AG04450 (cell line): ENCODE results near the gene LAMP1. TPM values are rescaled to one million over a fixed set of nuclear protein-coding genes. Genes with fewer than 3 reads are reported as not detected.

Source experiments
- CTCF ChIA-PET: fragments of 300-600, 350-600 bp; formaldehyde crosslinking; extraction: SDS; loops from one replicate; lab custom pipeline; 2022; ENCODE audit warnings: antibody characterized with exemption, inconsistent platforms; lab: Charles Lee
- POLR2A ChIA-PET: fragments of 350-600 bp; formaldehyde crosslinking; extraction: SDS; loops from one replicate; lab custom pipeline; 2021; ENCODE audit warnings: antibody characterized with exemption, inconsistent platforms; lab: Yijun Ruan, JAX
- DNase-seq: peaks from one replicate; pipeline ENCODE4 v3.0.0-alpha.2; 2011; ENCODE audit warnings: low read depth, low spot score
- H3K27ac ChIP-seq: one replicate; pipeline ENCODE4 v1.5.1; 2012; ENCODE audit warnings: low read depth, low read length, control low read depth
- H3K27me3 ChIP-seq: one replicate; pipeline ENCODE4 v1.6.0; 2012; ENCODE audit warnings: low read length; ENCODE audit not compliant: control insufficient read depth, insufficient read depth
- H3K4me3 ChIP-seq: 2 replicates; pipeline ENCODE4 v1.5.1; 2011; ENCODE audit warnings: mild to moderate bottlenecking, low read depth, low read length, control low read depth
- H3K9me3 ChIP-seq: 2 replicates; pipeline ENCODE4 v1.5.1; 2012; ENCODE audit warnings: low read length; ENCODE audit not compliant: control insufficient read depth, insufficient read depth
- CTCF ChIP-seq: IDR thresholded peaks from 2 replicates; pipeline ENCODE4 v1.5.1; 2011; ENCODE audit warnings: low read depth, low read length, control low read depth, inconsistent platforms
- polyA plus RNA-seq: library from polyadenylated mRNA; depleted of rRNA; stranded (reverse); fragments of >200 nt; gene quantifications from 2 replicates; pipeline ENCODE4 v1.2.3, GENCODE V29; 2011

The LAMP1 gene
- polyA plus RNA-seq, 1 experiment = 247 TPM

- DNase-seq = no peak
- H3K27me3 ChIP-seq = peaks cover 12% of the 10 kb centered on the region
- H3K9me3 ChIP-seq = peaks cover 6% of the 10 kb centered on the region
- no peak overlapping the region for H3K4me3 ChIP-seq
- CTCF ChIA-PET = no interaction called here
- no peak for TF ChIP-seq CTCF
- POLR2A ChIA-PET = no interaction called here
- no peak overlapping the region for H3K27ac ChIP-seq
These were observed 13.1 kb upstream of the LAMP1 start for GRCh38 chr13:113283904-113284303.

GRCh38 chr13:113288880-113289279 lies 8.2 kb upstream of the LAMP1 start:
- POLR2A ChIA-PET = interaction anchor here (1.5 kb wide), 1 partner anchor 8 kb away, joined by 4 read pairs; the partner anchor contains the start of gene LAMP1
- CTCF ChIA-PET = no interaction called here

GRCh38 chr13:113291129-113291528 lies 5.9 kb upstream of the LAMP1 start:
- Histone ChIP-seq H3K27me3 (peaks cover 16% of the 10 kb centered on the region), H3K27ac (no peak overlapping the region), H3K9me3 (peaks cover 6% of the 10 kb centered on the region), H3K4me3 (no peak overlapping the region)
- DNase-seq = no peak
- ChIA-PET POLR2A (no interaction called here), CTCF (interaction anchor here (1.2 kb wide), 1 partner anchor 15 kb away, joined by 3 read pairs; no protein-coding TSS in a partner anchor)
- no peak for TF ChIP-seq CTCF

More at GRCh38 chr13:113288880-113289279, 8.2 kb upstream of the LAMP1 start:
- Histone ChIP-seq H3K27me3 (peaks cover 16% of the 10 kb centered on the region), H3K9me3 (peaks cover 6% of the 10 kb centered on the region), H3K4me3 (no peak overlapping the region), H3K27ac (no peak overlapping the region)
- no peak for DNase-seq
- TF ChIP-seq CTCF = no peak

- Histone ChIP-seq H3K27me3 (peaks cover 16% of the 10 kb centered on the region), H3K4me3 (peak overlapping the region; percentile 48), H3K27ac (peak overlapping the region; percentile 39), H3K9me3 (peaks cover 6% of the 10 kb centered on the region)
- ChIA-PET POLR2A (interaction anchor here (0.8 kb wide), 1 partner anchor 111 kb away, joined by 7 read pairs; no protein-coding TSS in a partner anchor), CTCF (interaction anchor here (0.8 to 1.2 kb wide), 2 partner anchors 16 to 258 kb away, joined by 3 to 4 read pairs; no protein-coding TSS in a partner anchor)
- TF ChIP-seq CTCF = no peak
- DNase-seq = no peak
These were observed 4.8 kb upstream of the LAMP1 start for GRCh38 chr13:113292021-113292862.

GRCh38 chr13:113293686-113294085 lies 3.4 kb upstream of the LAMP1 start:
- POLR2A ChIA-PET = no interaction called here
- CTCF ChIA-PET = no interaction called here
- no peak for DNase-seq
- H3K9me3 ChIP-seq = no peaks in the 10 kb centered on the region; the same call in 1 of the 2 replicates
- H3K27me3 ChIP-seq = peaks cover 10% of the 10 kb centered on the region
- TF ChIP-seq CTCF = no peak
- no peak overlapping the region for H3K4me3 ChIP-seq
- H3K27ac ChIP-seq = no peak overlapping the region
